NCI-H1436 (cell line): Measurements from ENCODE around the gene NT5C.

Source experiments
- DNase-seq: peaks from one replicate; lab custom pipeline; 2025; lab: John Stamatoyannopoulos, UW

NT5C gene

DNA sequence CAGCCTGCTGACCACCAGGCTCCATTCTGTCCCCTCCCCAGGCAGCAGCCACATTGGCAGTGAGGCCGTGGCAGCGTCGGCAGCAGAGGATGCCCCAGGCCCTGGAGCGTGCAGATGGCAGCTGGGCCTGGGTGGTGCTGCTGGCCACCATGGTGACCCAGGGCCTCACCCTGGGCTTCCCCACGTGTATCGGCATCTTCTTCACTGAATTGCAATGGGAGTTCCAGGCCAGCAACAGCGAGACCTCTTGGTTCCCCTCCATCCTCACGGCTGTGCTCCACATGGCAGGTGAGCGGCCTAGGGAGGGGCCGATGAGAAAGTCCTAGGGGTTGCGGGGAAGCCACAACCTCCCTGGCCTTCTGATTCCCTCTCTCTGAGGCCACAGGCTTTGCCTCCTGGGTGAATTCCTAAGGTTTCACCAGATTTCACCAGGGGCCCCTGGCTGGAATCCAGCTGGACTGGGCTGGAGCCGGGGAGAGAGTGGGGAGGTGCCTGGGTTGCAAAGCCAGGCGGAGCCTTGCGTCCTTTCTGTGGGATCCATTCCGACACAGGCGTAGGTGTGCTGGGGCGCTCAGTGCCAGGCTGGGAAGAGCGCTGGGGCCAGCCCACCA lies 37.9 kb downstream of the NT5C start:
- DNase-seq: no peak

DNA sequence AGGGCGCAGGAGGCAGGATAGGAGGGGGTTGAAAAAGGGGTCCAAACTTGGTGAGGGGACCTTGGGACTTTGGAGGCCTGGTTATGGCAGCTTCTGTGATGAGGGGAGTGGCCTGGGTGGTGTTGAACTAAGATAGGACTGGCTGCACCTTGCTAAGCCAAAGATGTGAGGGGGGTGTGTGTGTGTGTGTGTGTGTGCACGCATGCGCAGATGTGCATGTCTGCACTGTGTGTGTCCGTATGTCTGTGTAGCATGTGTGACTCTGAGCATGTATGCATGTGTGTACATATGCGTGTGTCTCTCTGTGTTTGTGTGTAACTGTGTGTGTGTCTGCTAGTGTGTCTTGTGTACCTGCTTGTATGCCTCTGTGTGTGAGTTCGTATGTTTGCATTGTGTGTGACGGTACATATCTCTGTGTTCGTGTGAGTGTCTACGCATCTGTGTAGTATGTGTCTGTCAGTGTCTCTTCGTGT lies 39.7 kb downstream of the NT5C start:
- no peak for DNase-seq

DNA sequence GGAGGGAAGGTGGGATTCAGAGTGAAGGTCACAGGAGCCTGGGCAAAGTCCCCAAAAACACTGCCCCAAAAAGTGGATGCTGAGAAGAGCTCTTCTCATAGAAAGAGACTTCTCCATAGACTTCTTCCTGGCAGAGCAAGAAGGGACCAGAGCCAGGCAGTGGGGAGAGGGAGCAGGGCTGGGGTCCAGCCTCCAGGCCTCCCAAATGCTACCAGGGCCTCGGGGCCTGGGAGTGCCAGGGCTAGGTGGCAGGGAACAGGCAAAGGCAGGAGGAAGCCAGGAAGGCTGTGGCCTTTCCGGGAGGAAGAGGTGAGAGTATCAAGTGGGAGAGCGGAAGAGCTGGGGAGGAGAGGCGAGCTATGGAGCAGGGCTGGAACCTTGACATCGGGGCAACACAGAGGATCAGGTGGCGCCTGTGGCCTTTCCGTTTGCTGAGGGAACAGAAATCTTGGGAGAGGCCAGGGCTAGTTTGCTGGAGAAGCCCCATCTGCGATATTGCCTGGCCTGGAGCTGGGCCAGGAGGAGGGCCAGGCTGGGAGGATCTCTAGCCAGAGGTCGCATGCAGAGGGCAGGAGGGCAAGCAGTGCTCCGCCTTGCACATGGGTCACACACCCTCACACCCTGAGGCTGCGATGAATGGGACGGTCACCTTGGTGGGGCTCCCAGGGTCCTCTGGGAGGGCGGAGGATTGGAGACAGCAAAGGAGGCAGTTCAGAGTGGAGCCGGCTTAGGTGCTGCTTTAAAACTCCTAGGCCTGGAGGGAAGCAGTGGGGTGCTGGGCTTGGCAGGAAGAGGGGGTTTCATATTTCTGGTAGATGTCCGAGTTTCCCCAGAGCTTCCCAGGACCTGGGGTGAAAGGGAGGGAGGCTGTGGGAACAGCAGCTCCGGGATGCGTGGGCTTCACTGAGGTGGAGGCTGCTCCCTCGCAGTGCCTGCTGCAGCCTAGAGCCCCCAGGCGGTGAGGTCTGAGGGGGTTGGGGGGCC lies 40.4 kb downstream of the NT5C start:
- DNase-seq: no peak

DNA sequence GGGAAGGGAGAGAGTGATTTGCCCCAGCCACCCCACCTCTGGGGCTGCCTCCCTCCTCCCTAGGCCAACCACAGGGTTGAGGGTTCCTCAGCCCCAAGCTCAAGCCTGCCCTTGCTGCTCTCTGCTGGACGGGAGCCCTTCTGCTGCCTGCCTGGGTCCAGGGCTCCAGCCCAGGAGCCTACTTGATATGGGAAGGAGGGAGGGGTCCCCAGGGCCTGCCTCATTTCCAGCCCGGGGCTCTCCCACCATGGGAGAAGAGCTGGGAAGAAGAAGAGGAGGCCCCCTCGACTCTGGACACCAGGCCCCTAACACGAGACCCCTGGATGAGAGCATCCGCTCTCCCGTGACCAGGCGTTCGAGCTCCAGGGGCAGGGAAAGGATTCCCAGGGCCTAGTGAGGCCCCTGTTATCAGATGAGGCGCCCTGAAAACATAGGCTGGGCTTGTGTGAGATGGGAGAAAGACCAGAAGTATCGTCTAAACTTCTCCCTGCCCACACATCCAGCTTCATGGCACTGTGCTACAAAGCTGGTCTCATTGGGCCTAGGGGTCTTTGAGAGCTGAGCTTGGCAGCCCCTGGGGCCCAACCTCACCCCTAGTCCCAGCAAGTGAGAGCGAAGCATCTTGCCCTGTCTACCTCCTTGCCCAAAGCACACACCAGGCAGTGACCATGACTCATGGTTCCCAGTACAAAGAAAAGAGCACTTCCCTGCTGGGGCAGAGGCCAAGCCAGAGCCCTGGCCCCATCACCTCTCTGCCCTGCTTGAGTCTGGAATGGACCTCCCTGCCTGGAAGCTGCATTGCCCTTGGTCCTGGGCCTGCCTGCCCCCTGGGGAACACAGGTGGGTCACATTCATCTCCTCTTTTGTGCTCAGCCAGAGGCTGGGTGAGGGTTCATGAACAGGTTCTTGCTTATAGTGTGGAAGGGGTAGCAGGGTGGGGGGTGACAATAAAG lies 42.8 kb downstream of the NT5C start:
- no peak for DNase-seq

DNA sequence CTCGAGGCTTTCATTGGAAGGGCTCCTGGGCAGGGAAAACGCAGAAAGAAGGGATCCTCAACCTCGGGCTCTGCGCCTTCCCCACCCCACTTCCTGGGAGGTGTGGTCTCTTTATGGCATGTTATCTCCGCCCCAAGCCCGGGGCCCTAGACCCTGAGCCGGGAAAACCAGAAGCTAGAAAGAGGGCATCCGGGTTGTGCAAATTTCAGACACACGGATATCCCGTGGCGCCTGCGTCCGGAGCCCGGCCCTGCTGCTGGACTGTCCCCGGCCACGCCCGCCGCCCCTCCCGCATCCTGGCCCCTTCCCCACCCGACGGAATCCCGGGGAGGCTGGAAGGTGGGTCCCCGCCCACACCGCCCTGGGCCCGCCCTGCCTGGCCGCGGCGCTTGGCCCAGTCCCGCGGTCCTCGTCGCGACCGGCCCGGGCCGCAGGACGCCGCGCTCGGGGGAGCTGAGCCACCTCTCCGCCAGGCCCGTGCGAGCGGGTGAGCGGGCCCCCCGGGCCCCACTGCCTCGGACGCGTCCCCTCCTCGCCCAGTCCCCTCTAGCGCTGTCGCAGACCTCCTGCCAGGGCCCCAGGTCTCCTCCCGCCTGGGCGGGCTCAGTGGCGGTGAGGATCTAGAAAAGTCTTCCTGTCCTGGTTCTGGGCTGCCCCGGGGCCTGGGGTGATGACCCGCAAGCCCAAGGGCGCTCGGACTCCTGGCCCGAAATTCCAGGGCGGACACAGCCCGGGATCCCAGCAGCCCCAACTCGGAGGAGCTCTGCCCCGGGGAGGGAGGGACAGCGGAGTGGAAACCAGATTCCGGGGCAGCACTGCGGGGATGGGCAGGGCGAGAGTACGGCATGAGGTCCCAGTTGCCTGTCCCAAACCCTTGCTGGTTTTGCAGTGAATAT lies 43.7 kb downstream of the NT5C start, which contains the start of gene SLC16A5:
TSS of gene SLC16A5 (plus strand) at position 397 of the 896 bp plus-strand sequence. CDS start 5,683 bp downstream, outside the sequence.
- no peak for DNase-seq

DNA sequence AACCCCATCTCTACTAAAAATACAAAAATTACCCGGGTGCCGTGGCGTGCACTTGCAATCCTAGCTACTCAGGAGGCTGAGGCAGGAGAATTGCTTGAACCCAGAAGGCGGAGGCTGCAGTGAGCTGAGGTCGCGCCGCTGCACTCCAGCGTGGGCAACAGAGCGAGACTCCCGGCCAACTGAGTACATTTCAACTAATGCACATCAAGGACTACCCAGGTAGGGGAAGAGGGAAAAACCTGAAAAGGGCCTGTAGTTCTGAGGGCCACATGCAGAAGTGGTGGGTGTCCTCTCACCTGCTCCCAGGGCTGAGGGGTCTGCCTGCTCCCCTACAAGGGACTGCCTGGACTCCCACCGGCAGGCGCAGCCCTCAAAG lies 44.4 kb downstream of the NT5C start:
- DNase-seq: no peak

DNA sequence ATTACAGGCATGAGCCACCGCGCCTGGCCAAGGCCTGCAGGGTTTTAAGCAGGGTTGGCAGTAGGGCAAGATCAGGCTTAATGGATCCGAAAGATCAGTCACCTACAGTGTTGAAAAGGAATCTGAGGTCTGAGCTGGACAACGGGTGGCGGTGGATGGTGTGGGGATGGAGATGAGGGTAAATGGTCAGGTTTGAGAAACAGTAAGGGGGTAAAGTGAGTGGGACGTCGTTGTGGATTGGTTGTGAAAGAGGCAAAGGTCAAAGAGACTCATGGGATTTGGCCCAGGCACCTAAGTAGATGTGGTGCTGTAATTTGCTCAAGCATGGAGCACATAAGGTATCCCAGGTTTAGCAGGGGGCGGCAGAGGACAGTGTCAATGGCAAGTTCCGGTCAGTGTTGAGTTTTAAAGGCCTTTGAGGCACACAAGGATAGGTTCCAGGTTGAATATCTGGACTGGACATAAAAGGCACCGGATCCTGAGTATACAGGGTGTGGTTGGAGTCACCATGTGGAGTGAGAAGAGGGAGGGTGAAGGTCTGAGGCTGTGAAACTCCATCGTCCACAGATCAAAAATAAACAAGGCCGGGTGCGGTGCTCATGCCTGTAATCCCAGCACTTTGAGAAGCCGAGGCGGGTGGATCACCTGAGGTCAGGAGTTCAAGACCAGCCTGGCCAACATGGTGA lies 44.9 kb downstream of the NT5C start:
- no peak for DNase-seq

DNA sequence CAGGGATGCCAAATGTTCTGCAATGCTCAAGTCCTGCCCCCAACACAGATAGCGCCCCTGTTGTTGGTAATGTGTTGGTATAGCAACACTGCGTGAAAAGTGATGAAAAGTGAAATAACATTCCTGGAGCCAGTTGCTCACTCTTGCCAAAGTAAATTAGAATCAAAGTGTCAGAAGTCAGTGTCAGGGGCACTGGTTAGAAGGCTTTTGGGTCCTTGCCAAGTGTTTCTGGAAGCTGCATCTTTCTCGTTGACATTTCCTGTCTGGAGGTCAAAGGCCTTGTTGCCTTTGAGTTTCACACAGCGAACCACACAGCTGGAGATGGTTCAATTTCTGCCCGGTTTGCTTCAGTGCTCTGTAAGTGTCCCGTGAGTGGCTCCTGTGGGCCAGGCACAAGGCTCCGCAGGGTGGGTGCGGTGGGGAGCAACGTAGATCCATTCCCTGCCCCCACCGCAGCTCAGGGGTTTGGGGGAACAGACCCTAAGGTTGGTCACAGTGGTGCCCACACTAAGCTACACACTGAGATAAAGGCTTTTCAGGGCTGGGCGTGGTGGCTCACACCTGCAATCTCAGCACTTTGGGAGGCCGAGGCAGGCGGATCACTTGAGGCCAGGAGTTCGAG lies 47.4 kb downstream of the NT5C start:
- no peak for DNase-seq

DNA sequence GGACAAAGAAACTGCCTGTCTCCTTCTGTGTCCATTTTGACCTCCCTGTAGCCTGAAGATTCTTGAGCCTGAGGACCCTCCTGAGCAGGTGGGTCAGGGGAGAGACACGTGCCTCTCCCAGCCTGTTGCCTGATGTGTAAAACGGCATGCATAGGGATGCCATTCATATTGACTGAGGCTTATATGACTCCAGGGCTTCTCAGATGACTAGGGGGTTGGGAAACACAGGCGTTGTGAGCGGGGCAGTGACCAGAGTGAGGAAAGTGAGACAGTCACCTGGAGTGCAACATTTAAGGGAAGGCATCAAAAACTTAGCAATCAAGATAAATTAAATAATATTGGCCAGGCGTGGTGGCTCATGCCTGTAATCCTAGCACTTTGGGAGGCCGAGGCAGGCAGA lies 48.9 kb downstream of the NT5C start:
- no peak for DNase-seq

DNA sequence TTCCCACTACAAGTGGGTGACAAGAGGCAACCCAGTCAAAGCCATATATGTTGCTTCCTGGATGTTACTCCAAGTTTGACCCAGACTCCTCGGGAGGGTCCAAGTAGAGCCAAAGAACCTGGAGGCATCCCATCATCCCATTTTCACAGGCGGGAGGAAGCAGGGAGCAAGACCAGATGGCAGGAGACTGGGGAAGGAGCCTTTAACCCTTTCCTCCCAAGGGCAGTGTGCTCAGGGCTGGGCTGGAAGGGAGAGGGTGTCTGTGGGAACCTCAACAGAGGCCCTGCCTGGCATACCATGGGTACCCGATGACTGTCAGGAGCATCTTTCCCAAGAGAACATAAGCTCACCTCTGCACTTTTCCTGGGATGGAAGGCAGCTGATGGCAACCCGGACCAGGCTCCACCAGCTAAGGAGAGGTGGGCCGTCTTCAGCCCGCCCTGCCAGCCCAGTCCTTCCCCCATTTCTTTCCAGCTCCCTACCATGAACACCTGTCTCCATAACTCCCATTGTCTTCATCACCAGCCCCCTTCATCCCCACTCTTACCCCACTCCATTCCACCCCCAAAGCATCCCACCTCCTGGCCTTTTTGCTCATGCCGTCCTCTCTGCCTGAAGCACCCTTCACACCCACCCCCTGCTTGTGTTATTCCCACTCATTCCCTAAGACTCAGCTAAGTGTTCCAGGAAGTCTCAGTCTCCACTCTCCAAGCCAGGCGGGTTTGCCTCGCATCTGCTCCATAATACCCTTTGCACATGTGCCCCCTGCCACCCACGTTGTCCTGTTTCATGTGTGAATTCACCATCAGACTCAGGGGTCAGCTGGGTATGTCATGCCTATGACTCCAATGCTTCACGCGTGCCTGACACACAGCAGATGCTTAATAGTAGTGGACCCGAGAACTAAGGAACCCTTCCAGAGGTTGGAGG lies 49.7 kb downstream of the NT5C start:
- DNase-seq: no peak
